GM21447 (cell line): ENCODE measurements around the gene PSMD14.
A peak's percentile ranks its signal among the peaks of the same experiment; 100 is the strongest.

Experiments used
- ATAC-seq: cut with Tn5 transposase; IDR thresholded peaks from one replicate; pipeline ENCODE4 v1.9.1; 2021; ENCODE audit not compliant: unreplicated experiment

Gene PSMD14

GRCh38 chr2:161381546-161381945, 73.3 kb downstream of the PSMD14 start:
- no peak for ATAC-seq

- no peak for ATAC-seq
Observed at GRCh38 chr2:161382747-161383146, 74.5 kb downstream of the PSMD14 start.

GRCh38 chr2:161384864-161385263, 76.6 kb downstream of the PSMD14 start:
- peak; percentile 79 for ATAC-seq

- peak; percentile 58 for ATAC-seq
Observed at GRCh38 chr2:161386228-161386824, 78.1 kb downstream of the PSMD14 start.

- no peak for ATAC-seq
Observed at GRCh38 chr2:161388146-161388779, 80.0 kb downstream of the PSMD14 start.

GRCh38 chr2:161391737-161392506, 83.7 kb downstream of the PSMD14 start:
- no peak for ATAC-seq

GRCh38 chr2:161400076-161400475, 91.9 kb downstream of the PSMD14 start:
- no peak for ATAC-seq

GRCh38 chr2:161402297-161402696, 94.1 kb downstream of the PSMD14 start:
- ATAC-seq = no peak

- ATAC-seq = no peak
Observed at GRCh38 chr2:161406316-161406715, 98.1 kb downstream of the PSMD14 start.

GRCh38 chr2:161407597-161407996, 99.4 kb downstream of the PSMD14 start:
- ATAC-seq = no peak

GRCh38 chr2:161409308-161409907, 101.2 kb downstream of the PSMD14 start:
- ATAC-seq = no peak

- no peak for ATAC-seq
Observed at GRCh38 chr2:161412346-161412745, 104.1 kb downstream of the PSMD14 start.

- ATAC-seq = no peak
Observed at GRCh38 chr2:161414042-161415033, 106.1 kb downstream of the PSMD14 start.

- ATAC-seq = no peak
Observed at GRCh38 chr2:161415034-161415986, 107.1 kb downstream of the PSMD14 start.

- ATAC-seq = no peak
Observed at GRCh38 chr2:161415987-161416707, 107.9 kb downstream of the PSMD14 start, which contains the start of gene TBR1. Gene TBR1, plus strand, starts transcription at chr2:161416297. Its CDS starts 114 bp downstream, at chr2:161416411.

- no peak for ATAC-seq
Observed at GRCh38 chr2:161416708-161417437, 108.6 kb downstream of the PSMD14 start.

- ATAC-seq = no peak
Observed at GRCh38 chr2:161417438-161418274, 109.4 kb downstream of the PSMD14 start.
